ENCODE measurements around the gene IDH2.

DNA sequence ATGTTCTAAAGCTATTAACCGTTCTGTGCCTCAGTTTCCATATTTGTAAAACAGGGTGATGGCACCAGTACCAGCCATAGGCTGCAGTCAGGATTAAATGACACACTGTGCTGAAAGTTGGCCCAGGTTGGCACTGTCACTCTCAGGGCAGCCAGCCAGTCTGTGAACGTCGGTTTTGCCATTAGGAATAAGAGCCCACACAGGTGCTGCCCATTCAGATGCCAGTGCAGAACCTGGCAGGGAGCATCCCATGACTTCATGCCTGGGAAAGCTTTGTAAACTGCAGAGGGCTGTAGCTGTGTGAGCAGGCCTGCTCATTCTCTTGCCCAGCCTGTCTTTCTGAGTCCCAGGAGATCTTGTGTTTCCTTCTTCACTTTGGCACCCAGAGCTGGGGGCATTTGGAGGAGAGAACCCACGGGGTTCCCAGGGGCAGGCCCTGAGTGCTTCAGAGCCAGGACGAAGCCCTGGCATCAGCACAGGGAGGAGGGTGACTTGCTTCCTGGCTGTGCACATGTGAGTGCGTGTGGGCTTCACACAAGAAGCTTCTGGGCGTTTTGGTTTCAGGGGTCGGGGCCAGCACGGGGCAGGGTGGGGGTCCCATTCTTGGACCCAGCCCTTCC lies 54.2 kb downstream of the IDH2 start:
- TF ChIP-seq TOX (CRISPR knock-in tag; IDR thresholded peaks at IDR 0.05; ENCODE audit: borderline replicate concordance) (no peak), SNAI2 (CRISPR knock-in tag; IDR thresholded peaks at IDR 0.05) (no peak), ESRRG (CRISPR knock-in tag; IDR thresholded peaks at IDR 0.05) (no peak), RARB (CRISPR knock-in tag; IDR thresholded peaks at IDR 0.05) (no peak), ZNF565 (CRISPR knock-in tag; conservative IDR thresholded peaks at IDR 0.05; ENCODE audit: low read depth) (no peak), CSRNP3 (CRISPR knock-in tag; IDR thresholded peaks at IDR 0.05) (no peak), CSDC2 (CRISPR knock-in tag; IDR thresholded peaks at IDR 0.05) (no peak), PPARA (CRISPR knock-in tag; IDR thresholded peaks at IDR 0.05; ENCODE audit: borderline replicate concordance) (no peak)
- TF ChIP-seq, protein P1, sequence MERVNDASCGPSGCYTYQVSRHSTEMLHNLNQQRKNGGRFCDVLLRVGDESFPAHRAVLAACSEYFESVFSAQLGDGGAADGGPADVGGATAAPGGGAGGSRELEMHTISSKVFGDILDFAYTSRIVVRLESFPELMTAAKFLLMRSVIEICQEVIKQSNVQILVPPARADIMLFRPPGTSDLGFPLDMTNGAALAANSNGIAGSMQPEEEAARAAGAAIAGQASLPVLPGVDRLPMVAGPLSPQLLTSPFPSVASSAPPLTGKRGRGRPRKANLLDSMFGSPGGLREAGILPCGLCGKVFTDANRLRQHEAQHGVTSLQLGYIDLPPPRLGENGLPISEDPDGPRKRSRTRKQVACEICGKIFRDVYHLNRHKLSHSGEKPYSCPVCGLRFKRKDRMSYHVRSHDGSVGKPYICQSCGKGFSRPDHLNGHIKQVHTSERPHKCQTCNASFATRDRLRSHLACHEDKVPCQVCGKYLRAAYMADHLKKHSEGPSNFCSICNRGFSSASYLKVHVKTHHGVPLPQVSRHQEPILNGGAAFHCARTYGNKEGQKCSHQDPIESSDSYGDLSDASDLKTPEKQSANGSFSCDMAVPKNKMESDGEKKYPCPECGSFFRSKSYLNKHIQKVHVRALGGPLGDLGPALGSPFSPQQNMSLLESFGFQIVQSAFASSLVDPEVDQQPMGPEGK (CRISPR knock-in tag; IDR thresholded peaks at IDR 0.05; ENCODE audit: borderline replicate concordance): no peak
